Bronchial epithelial cell (primary cell): ENCODE measurements around the gene TMPRSS4. TPM values are rescaled to one million over a fixed set of nuclear protein-coding genes. Genes with fewer than 3 reads are reported as not detected.

Source experiments
- DNase-seq: peaks from one replicate; pipeline ENCODE4 v3.0.0-alpha.2; 2010; ENCODE audit warnings: low read depth
- FAIRE-seq: peaks from 2 replicates; lab custom pipeline; 2011; peaks lifted over from hg19 to GRCh38; lab: Jason Lieb, UNC
- H3K27me3 ChIP-seq: 2 replicates; pipeline ENCODE4 v1.5.1; 2011; ENCODE audit warnings: low read length; ENCODE audit not compliant: control insufficient read depth, insufficient read depth
- H3K36me3 ChIP-seq: 2 replicates; pipeline ENCODE4 v1.5.1; 2011; ENCODE audit warnings: low read length; ENCODE audit not compliant: control insufficient read depth, insufficient read depth
- H3K4me3 ChIP-seq: 2 replicates; pipeline ENCODE4 v1.5.1; 2011; ENCODE audit warnings: mild to moderate bottlenecking, low read depth, low read length, control low read depth
- CTCF ChIP-seq: IDR thresholded peaks from 2 replicates; pipeline ENCODE4 v1.5.1; 2011; ENCODE audit warnings: mild to moderate bottlenecking, moderate library complexity, low read length, control low read depth, inconsistent platforms; ENCODE audit not compliant: insufficient read depth, severe bottlenecking
- total RNA-seq: library from RNA; depleted of rRNA; stranded (reverse); fragments of >200 nt; gene quantifications from 2 replicates; pipeline ENCODE4 v1.2.1, GENCODE V29; 2014

Gene TMPRSS4
- total RNA-seq, 1 donor from 2014 or later: 42.4 TPM

DNA sequence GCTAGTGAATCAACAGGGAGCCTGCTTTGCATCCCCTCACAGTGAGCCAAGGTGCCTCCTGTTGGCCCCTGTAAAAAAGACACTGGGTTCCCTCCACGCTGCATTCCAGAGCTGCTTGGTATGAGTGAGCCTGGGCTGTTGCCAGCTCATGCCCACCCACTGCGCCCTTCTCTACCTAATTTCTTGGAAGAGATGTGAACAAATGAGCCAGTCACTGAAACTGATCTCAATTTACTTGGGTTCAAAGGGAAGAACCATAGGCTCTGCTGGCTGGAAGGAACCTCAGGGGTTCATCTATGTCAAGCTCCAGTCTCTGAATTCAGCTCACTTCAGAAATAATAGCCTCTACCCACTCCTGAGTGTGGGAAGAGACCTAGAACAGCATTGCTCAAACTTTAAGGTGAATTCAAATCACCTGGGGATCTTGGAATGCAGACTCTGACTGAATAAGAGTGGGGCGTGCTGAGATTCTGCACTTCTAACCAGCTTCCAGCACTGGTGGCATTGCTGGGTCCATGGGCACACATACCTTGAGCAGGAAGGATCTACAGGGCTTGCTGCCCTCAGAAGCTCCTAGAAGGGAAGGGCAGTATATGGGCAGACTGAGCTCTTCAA lies 5.4 kb upstream of the TMPRSS4 start:
- Histone ChIP-seq H3K27me3 (no peaks in the 10 kb centered on the region), H3K36me3 (no peaks in the 10 kb centered on the region), H3K4me3 (no peak overlapping the region)
- DNase-seq (no peak), FAIRE-seq (no peak)
- TF ChIP-seq CTCF: no peak

GRCh38 chr11:118073554-118073953 lies 3.3 kb upstream of the TMPRSS4 start:
- Histone ChIP-seq H3K4me3 (no peak overlapping the region), H3K27me3 (no peaks in the 10 kb centered on the region), H3K36me3 (no peaks in the 10 kb centered on the region)
- FAIRE-seq (no peak), DNase-seq (no peak)
- TF ChIP-seq CTCF: no peak

GRCh38 chr11:118074091-118074685 lies 2.7 kb upstream of the TMPRSS4 start:
- Histone ChIP-seq H3K4me3 (no peak overlapping the region), H3K36me3 (no peaks in the 10 kb centered on the region), H3K27me3 (no peaks in the 10 kb centered on the region)
- FAIRE-seq (no peak), DNase-seq (no peak)
- no peak for TF ChIP-seq CTCF

DNA sequence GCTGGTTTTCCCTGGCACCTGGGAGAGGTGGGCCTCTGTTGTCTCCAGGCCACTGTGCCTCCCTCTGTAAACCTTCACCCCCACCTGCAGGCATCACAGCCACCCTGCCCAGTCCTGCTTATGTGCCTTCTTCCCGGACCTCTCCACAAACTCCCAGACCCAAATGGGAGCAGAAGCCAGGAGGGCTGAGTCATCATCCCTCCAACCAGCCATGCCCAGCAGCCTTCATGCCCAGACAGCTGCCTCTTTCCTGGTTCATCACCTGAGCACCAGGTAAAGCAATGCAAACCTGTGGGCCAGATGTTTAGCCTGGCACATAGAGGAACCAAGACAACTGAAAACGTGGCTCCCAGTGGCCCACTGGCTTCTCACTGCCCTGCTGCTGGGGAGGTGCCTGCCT lies 2.1 kb upstream of the TMPRSS4 start:
- no peak for TF ChIP-seq CTCF
- Histone ChIP-seq H3K27me3 (no peaks in the 10 kb centered on the region), H3K4me3 (no peak overlapping the region), H3K36me3 (no peaks in the 10 kb centered on the region)
- peak; percentile 97 for FAIRE-seq
- DNase-seq: peak; percentile 96

- FAIRE-seq: peak; percentile 36
- no peak for DNase-seq
- Histone ChIP-seq H3K36me3 (no peaks in the 10 kb centered on the region), H3K27me3 (no peaks in the 10 kb centered on the region), H3K4me3 (peak overlapping the region; percentile 1)
- no peak for TF ChIP-seq CTCF
Observed at GRCh38 chr11:118078911-118079411, 2.1 kb downstream of the TMPRSS4 start.

- no peaks in the 10 kb centered on the region for H3K36me3 ChIP-seq
- DNase-seq: peak; percentile 38
- FAIRE-seq: no peak
- TF ChIP-seq CTCF: no peak
- no peaks in the 10 kb centered on the region for H3K27me3 ChIP-seq
- H3K4me3 ChIP-seq: no peak overlapping the region
Observed at GRCh38 chr11:118079491-118079890, 2.6 kb downstream of the TMPRSS4 start.
